Coronary artery (tissue), 2 donors: ENCODE measurements around the gene PPP4R3B.

Source experiments
- DNase-seq: peaks from one replicate; pipeline ENCODE4 v3.0.0-alpha.2; 2017; ENCODE audit warnings: low spot score
- H3K27ac ChIP-seq, 2 donors: fragments of 200-600 bp; sonication (generic); one replicate each; pipeline ENCODE4 v1.5.1; 2016 to 2019
- H3K4me3 ChIP-seq: fragments of 200-600 bp; sonication (generic); 2 replicates; pipeline ENCODE4 v1.5.1; 2016; ENCODE audit warnings: mild to moderate bottlenecking, moderate library complexity
- TF ChIP-seq, protein P1 (sequence below): fragments of 200-600 bp; sonication (generic); IDR thresholded peaks from one replicate; pipeline ENCODE4 v1.5.1; 2019; ENCODE audit warnings: antibody characterized with exemption

PPP4R3B gene

DNA sequence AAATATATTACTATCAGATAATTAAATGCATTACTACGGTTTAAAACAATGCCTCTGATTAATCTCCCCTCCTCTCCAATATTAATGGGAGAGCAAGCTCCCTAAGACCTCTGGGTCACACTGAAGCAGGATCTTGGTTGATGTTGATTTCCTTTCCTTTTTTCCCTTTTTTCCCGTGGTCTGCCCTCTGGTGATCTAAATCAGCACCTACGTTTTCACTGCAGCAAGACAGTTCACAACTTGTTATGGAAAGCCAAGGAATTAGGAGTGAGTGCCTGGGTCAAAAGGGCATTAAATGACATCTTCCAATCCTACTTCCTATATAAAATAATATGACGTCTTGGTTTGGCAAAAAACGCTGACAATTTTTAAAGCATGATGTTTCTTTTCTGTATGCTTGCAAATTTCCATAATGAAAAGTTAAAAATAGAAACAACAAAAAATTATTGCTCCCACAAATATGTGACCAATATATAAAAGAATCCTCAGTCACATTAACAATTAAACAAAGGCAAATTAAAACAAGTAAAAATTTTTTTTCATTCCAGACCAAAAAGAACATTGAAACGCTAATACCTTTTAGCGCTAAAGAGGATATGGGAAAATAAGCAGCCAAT, 105.8 kb downstream of the PPP4R3B start:
- TF ChIP-seq, protein P1, sequence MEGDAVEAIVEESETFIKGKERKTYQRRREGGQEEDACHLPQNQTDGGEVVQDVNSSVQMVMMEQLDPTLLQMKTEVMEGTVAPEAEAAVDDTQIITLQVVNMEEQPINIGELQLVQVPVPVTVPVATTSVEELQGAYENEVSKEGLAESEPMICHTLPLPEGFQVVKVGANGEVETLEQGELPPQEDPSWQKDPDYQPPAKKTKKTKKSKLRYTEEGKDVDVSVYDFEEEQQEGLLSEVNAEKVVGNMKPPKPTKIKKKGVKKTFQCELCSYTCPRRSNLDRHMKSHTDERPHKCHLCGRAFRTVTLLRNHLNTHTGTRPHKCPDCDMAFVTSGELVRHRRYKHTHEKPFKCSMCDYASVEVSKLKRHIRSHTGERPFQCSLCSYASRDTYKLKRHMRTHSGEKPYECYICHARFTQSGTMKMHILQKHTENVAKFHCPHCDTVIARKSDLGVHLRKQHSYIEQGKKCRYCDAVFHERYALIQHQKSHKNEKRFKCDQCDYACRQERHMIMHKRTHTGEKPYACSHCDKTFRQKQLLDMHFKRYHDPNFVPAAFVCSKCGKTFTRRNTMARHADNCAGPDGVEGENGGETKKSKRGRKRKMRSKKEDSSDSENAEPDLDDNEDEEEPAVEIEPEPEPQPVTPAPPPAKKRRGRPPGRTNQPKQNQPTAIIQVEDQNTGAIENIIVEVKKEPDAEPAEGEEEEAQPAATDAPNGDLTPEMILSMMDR, result no peak
- DNase-seq, result no peak
- H3K4me3 ChIP-seq, result no peak overlapping the region
- H3K27ac ChIP-seq, result no peak overlapping the region

DNA sequence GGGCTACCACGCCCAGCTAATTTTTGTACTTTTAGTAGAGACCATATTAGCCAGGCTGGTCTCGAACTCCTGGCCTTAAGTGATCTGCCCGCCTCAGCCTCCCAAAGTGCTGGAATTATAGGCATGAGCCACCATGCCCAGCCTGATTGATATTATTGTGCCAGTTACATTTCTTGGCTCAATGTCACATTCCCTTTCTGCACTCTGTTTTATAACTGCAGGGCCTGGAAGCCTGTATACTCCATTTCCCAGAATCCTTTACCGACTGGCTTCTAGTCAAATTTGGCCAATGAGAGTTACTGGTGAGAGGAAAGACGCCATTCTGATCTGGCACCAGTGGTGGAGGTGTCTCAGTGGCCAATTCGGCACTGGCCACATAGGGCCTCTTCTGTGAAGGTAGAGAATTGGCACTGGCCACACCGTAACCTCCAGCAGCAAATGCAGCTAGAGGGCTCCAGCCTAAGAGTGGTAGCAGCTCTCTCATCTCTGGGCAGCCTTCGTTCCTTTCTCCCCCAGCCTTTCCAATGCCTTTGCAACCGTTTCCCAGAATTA, 114.8 kb downstream of the PPP4R3B start:
- Histone ChIP-seq H3K4me3 (no peak overlapping the region), H3K27ac (no peak overlapping the region)
- no peak for DNase-seq
- TF ChIP-seq, protein P1, result no peak

DNA sequence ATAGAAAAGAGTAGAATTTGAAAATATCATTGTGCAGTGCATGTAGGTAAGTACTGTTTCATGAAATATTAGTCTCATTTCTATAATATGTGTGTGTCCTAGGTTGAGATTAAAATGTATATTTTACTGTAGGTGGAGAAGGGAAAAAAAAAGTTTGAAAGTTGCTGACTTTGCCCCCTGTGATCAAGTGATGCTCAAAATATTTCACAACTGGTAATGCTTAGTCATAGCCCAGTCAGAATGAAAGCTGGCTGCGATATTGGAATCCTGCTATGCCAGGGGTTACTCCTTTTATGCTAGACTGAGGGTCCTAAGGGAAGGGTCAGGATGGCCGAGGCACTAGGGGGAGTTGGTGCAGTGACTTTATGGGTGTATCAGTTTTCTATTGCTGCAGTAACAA, 117.4 kb downstream of the PPP4R3B start:
- TF ChIP-seq, protein P1, result no peak
- Histone ChIP-seq H3K27ac (no peak overlapping the region), H3K4me3 (no peak overlapping the region)
- no peak for DNase-seq

DNA sequence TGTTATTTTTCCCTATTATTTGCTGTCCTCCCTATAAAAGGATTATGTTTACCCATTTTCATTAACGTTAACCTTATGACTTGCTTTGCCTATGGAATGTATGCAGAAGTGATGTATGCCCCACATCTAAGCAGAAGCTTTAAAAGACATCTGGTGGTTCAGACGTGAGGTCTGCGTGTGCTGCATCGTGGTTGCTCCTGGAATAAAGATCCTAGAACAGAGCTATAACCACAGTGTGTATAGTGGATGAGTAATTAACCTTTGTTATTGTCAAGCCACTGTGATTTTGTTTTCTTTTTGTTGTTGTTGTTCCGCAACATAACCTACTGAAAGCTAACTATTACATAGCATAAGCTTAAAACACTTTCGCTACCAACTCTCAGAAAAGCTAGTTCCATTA, 118.8 kb downstream of the PPP4R3B start:
- no peak for DNase-seq
- Histone ChIP-seq H3K27ac (no peak overlapping the region), H3K4me3 (no peak overlapping the region)
- TF ChIP-seq, protein P1, result no peak
